CD14-positive monocyte (primary cell): ENCODE data around the gene DNLZ. TPM values are rescaled to one million over a fixed set of nuclear protein-coding genes. Genes with fewer than 3 reads are reported as not detected.

Experiments
- DNase-seq, 3 donors: peaks; one replicate each; pipeline ENCODE4 v3.0.0-alpha.2; 2011 to 2022
- H2AFZ ChIP-seq: 2 replicates; pipeline ENCODE4 v1.6.0; 2012; ENCODE audit warnings: mild to moderate bottlenecking, low read depth, low read length, inconsistent platforms; ENCODE audit not compliant: insufficient read depth, poor library complexity, severe bottlenecking
- H3K27ac ChIP-seq, 2 donors: 1 replicate in 1 of 2; 2 replicates in 1 of 2; pipeline ENCODE4 v1.5.1; 2012 to 2013; ENCODE audit warnings: low read length in 2 of 2, control low read depth in 1 of 2, inconsistent platforms in 1 of 2, low read depth in 1 of 2, mild to moderate bottlenecking in 1 of 2
- H3K27me3 ChIP-seq, 2 donors: one replicate each; pipeline versions ENCODE4 v1.6.0 to v1.6.1; 2011 to 2013; ENCODE audit warnings: low read length in 2 of 2; ENCODE audit not compliant: control insufficient read depth in 2 of 2, insufficient read depth in 2 of 2
- H3K36me3 ChIP-seq, 2 donors: replicated peaks in 1 of 2; 1 replicate in 1 of 2; 2 replicates in 1 of 2; pipeline versions ENCODE4 v1.5.1 to v1.6.1; 2012 to 2013; ENCODE audit warnings: low read length in 2 of 2, control low read depth in 1 of 2, inconsistent platforms in 1 of 2, mild to moderate bottlenecking in 1 of 2; ENCODE audit not compliant: insufficient read depth in 2 of 2, control insufficient read depth in 1 of 2
- H3K4me1 ChIP-seq, 2 donors: 1 replicate in 1 of 2; 2 replicates in 1 of 2; pipeline versions ENCODE4 v1.5.1 to v1.6.1; 2012 to 2013; ENCODE audit warnings: low read length in 2 of 2, control low read depth in 1 of 2, inconsistent platforms in 1 of 2, mild to moderate bottlenecking in 1 of 2, moderate library complexity in 1 of 2; ENCODE audit not compliant: insufficient read depth in 2 of 2, control insufficient read depth in 1 of 2
- H3K4me2 ChIP-seq: replicated peaks from 2 replicates; pipeline ENCODE3; 2012; ENCODE audit warnings: low read length, moderate library complexity, mild to moderate bottlenecking; ENCODE audit not compliant: poor library complexity, severe bottlenecking; ENCODE audit errors: extremely low read depth
- H3K4me3 ChIP-seq, 3 experiments: fragments of 200-600 bp in 1 of 3; sonication (generic) in 1 of 3; replicated peaks in 1 of 3; 1 replicate in 2 of 3; 2 replicates in 1 of 3; pipeline ENCODE4 v1.5.1; 2011 to 2013; ENCODE audit warnings: low read length in 3 of 3, mild to moderate bottlenecking in 3 of 3, control low read depth in 2 of 3, low read depth in 2 of 3, inconsistent platforms in 1 of 3, moderate library complexity in 1 of 3
- H3K79me2 ChIP-seq: 2 replicates; pipeline ENCODE4 v1.6.0; 2012; ENCODE audit warnings: mild to moderate bottlenecking, control low read depth, inconsistent platforms, low read length, moderate library complexity; ENCODE audit not compliant: insufficient read depth
- H3K9ac ChIP-seq: 2 replicates; pipeline ENCODE4 v1.6.0; 2017; ENCODE audit warnings: low read length, mild to moderate bottlenecking; ENCODE audit not compliant: insufficient read depth, poor library complexity, severe bottlenecking
- H3K9me3 ChIP-seq, 2 donors: replicated peaks in 1 of 2; 1 replicate in 1 of 2; 2 replicates in 1 of 2; pipeline versions ENCODE4 v1.5.1 to v1.6.1; 2012 to 2013; ENCODE audit warnings: low read length in 2 of 2, control low read depth in 1 of 2; ENCODE audit not compliant: control insufficient read depth in 1 of 2, insufficient read depth in 1 of 2
- H4K20me1 ChIP-seq: 2 replicates; pipeline ENCODE4 v1.6.0; 2012; ENCODE audit warnings: mild to moderate bottlenecking, low read length, control low read depth, moderate library complexity; ENCODE audit not compliant: insufficient read depth
- H3K27ac Mint-ChIP-seq, 7 donors: one replicate each; pipeline ENCODE4 v1.8.0; 2020; ENCODE audit warnings: mild to moderate bottlenecking in 7 of 7, mixed read lengths in 7 of 7, moderate library complexity in 6 of 7, inconsistent platforms in 2 of 7
- H3K27me3 Mint-ChIP-seq, 3 donors: one replicate each; pipeline ENCODE4 v1.8.0; 2021 to 2022; ENCODE audit warnings: low read depth in 3 of 3, mild to moderate bottlenecking in 3 of 3, mixed read lengths in 3 of 3, moderate library complexity in 3 of 3, inconsistent platforms in 1 of 3
- H3K36me3 Mint-ChIP-seq, 2 donors: one replicate each; pipeline ENCODE4 v1.8.0; 2020; ENCODE audit warnings: mixed read lengths in 2 of 2, inconsistent platforms in 1 of 2, mild to moderate bottlenecking in 1 of 2
- H3K4me1 Mint-ChIP-seq: one replicate; pipeline ENCODE4 v1.8.0; 2020; ENCODE audit warnings: mild to moderate bottlenecking, mixed read lengths
- H3K4me3 Mint-ChIP-seq, 2 donors: one replicate each; pipeline ENCODE4 v1.8.0; 2020; ENCODE audit warnings: mild to moderate bottlenecking in 2 of 2, mixed read lengths in 2 of 2, moderate library complexity in 1 of 2
- H3K9me3 Mint-ChIP-seq, 7 donors: one replicate each; pipeline ENCODE4 v1.8.0; 2020 to 2022; ENCODE audit warnings: mixed read lengths in 7 of 7, mild to moderate bottlenecking in 6 of 7, moderate library complexity in 6 of 7, inconsistent platforms in 2 of 7
- WGBS: methylation state at CpG from one replicate; pipeline ENCODE4 v1.1.5; 2013; ENCODE audit warnings: missing lambda C conversion rate; ENCODE audit not compliant: insufficient coverage; 5-methylcytosine and 5-hydroxymethylcytosine counted together
- intact Hi-C, 2 donors: fragments of 100-400 bp; cut with micrococcal nuclease; formaldehyde crosslinking; loops; one replicate each; pipeline versions ENCODE4 v1.15.0 to v1.15.1; 2023
- polyA plus RNA-seq, 3 donors: library from polyadenylated mRNA; depleted of rRNA in 1 of 3; unstranded in 2 of 3; stranded (reverse) in 1 of 3; fragments of 300-500 nt in 2 of 3; fragments of >200 nt in 1 of 3; fragmentation: Illumina TruSeq in 2 of 3; gene quantifications; 1 replicate in 2 of 3; 2 replicates in 1 of 3; pipeline ENCODE4 v1.2.3, GENCODE V29; 2012 to 2021
- TF ChIP-seq, protein P1 (sequence below): fragments of 200-600 bp; IDR thresholded peaks from one replicate; pipeline ENCODE4 v1.8.0; 2022; ENCODE audit warnings: antibody characterized with exemption, mild to moderate bottlenecking

Gene DNLZ
- polyA plus RNA-seq, 3 donors, result 5.1 to 20.5 (median 10.5) TPM

GRCh38 chr9:136403538-136403914 lies 40.0 kb upstream of the DNLZ start:
- Histone ChIP-seq H4K20me1 (peaks cover 10% of the 10 kb centered on the region), H3K36me3 (peaks cover 43 to 55% of the 10 kb centered on the region in 2 donors), H3K4me3 (no peak overlapping the region), H3K79me2 (peaks cover 11% of the 10 kb centered on the region), H3K4me2 (no peak overlapping the region), H3K9ac (no peak overlapping the region), H2AFZ (no peak overlapping the region), H3K27ac (no peak overlapping the region), H3K4me1 (peaks cover 16 to 22% of the 10 kb centered on the region in 2 donors), H3K27me3 (no peaks in the 10 kb centered on the region), H3K9me3 (no peaks in the 10 kb centered on the region)
- peaks cover 17% of the 10 kb centered on the region for H3K4me1 Mint-ChIP-seq
- no peak overlapping the region for H3K4me3 Mint-ChIP-seq
- DNase-seq, result no peak
- H3K27me3 Mint-ChIP-seq, result peaks cover 0 to 4% (median 2%) of the 10 kb centered on the region in 3 donors
- peaks cover 37 to 58% of the 10 kb centered on the region in 2 donors for H3K36me3 Mint-ChIP-seq
- peaks cover 0 to 2% (median 0%) of the 10 kb centered on the region in 7 donors for H3K9me3 Mint-ChIP-seq
- no peak overlapping the region for H3K27ac Mint-ChIP-seq
- TF ChIP-seq, protein P1, sequence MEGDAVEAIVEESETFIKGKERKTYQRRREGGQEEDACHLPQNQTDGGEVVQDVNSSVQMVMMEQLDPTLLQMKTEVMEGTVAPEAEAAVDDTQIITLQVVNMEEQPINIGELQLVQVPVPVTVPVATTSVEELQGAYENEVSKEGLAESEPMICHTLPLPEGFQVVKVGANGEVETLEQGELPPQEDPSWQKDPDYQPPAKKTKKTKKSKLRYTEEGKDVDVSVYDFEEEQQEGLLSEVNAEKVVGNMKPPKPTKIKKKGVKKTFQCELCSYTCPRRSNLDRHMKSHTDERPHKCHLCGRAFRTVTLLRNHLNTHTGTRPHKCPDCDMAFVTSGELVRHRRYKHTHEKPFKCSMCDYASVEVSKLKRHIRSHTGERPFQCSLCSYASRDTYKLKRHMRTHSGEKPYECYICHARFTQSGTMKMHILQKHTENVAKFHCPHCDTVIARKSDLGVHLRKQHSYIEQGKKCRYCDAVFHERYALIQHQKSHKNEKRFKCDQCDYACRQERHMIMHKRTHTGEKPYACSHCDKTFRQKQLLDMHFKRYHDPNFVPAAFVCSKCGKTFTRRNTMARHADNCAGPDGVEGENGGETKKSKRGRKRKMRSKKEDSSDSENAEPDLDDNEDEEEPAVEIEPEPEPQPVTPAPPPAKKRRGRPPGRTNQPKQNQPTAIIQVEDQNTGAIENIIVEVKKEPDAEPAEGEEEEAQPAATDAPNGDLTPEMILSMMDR, result no peak
- WGBS, result 89% methylated on average over 3 of the region's 5 CpGs
- intact Hi-C loops, result loop anchor here in 1 of 2 donors (5.0 kb wide), 1 partner anchor 41 kb away; the partner anchor contains the start of gene DNLZ

GRCh38 chr9:136402067-136402466 lies 38.5 kb upstream of the DNLZ start:
- Mint-ChIP-seq H3K36me3 (peaks cover 37 to 57% of the 10 kb centered on the region in 2 donors), H3K4me1 (peaks cover 19% of the 10 kb centered on the region), H3K27ac (peak overlapping the region in 1 of 7 donors; percentile 4), H3K4me3 (no peak overlapping the region), H3K27me3 (peaks cover 0 to 4% (median 4%) of the 10 kb centered on the region in 3 donors), H3K9me3 (peaks cover 0 to 2% (median 0%) of the 10 kb centered on the region in 7 donors)
- Histone ChIP-seq H3K9ac (no peak overlapping the region), H3K27me3 (no peaks in the 10 kb centered on the region), H3K27ac (no peak overlapping the region), H3K79me2 (peaks cover 15% of the 10 kb centered on the region), H3K4me1 (peaks cover 17 to 23% of the 10 kb centered on the region in 2 donors), H3K4me3 (no peak overlapping the region), H3K9me3 (no peaks in the 10 kb centered on the region), H4K20me1 (peaks cover 14% of the 10 kb centered on the region), H3K36me3 (peaks cover 37 to 47% of the 10 kb centered on the region in 2 donors), H3K4me2 (no peak overlapping the region), H2AFZ (no peak overlapping the region)
- intact Hi-C loops, result loop anchor here in 1 of 2 donors (5.0 kb wide), 1 partner anchor 40 kb away; the partner anchor contains the start of gene DNLZ
- WGBS, result 97% methylated on average over 13 of the region's 13 CpGs
- TF ChIP-seq, protein P1, result no peak
- no peak for DNase-seq
